Prostate gland (tissue), 2 donors: Measurements from ENCODE around the gene RPS6KA3.
"Not testable (repeated sequence)": the region's sequence is repeated elsewhere in the genome, so short reads cannot be mapped to it uniquely, and the experiment has no call there.

ENCODE experiments used
- POLR2A ChIP-seq: fragments of 450-650 bp; IDR thresholded peaks from one replicate; pipeline ENCODE4 v1.6.1; 2016; ENCODE audit warnings: antibody characterized with exemption, mild to moderate bottlenecking
- POLR2AphosphoS5 ChIP-seq: sonication (generic); formaldehyde crosslinking; IDR thresholded peaks from one replicate; pipeline ENCODE4 v1.6.1; 2017; ENCODE audit warnings: antibody characterized with exemption
- TF ChIP-seq, protein P1 (sequence below), 4 experiments: fragments of 200-600 bp in 2 of 4; fragments of 450-650 bp in 2 of 4; sonication (generic) in 2 of 4; IDR thresholded peaks; 1 replicate in 3 of 4; 2 replicates in 1 of 4; pipeline ENCODE4 v1.5.1; 2016 to 2019; ENCODE audit warnings: antibody characterized with exemption in 4 of 4, mild to moderate bottlenecking in 2 of 4, moderate library complexity in 2 of 4

GRCh38 chrX:20162516-20162915 lies 104.2 kb downstream of the RPS6KA3 start:
- not testable (repeated sequence) for TF ChIP-seq POLR2A, POLR2AphosphoS5
- TF ChIP-seq, protein P1, sequence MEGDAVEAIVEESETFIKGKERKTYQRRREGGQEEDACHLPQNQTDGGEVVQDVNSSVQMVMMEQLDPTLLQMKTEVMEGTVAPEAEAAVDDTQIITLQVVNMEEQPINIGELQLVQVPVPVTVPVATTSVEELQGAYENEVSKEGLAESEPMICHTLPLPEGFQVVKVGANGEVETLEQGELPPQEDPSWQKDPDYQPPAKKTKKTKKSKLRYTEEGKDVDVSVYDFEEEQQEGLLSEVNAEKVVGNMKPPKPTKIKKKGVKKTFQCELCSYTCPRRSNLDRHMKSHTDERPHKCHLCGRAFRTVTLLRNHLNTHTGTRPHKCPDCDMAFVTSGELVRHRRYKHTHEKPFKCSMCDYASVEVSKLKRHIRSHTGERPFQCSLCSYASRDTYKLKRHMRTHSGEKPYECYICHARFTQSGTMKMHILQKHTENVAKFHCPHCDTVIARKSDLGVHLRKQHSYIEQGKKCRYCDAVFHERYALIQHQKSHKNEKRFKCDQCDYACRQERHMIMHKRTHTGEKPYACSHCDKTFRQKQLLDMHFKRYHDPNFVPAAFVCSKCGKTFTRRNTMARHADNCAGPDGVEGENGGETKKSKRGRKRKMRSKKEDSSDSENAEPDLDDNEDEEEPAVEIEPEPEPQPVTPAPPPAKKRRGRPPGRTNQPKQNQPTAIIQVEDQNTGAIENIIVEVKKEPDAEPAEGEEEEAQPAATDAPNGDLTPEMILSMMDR (IDR thresholded peaks at IDR 0.05) = not testable (repeated sequence)
